Measurements from ENCODE around the gene MACROD2.

Gene MACROD2

DNA sequence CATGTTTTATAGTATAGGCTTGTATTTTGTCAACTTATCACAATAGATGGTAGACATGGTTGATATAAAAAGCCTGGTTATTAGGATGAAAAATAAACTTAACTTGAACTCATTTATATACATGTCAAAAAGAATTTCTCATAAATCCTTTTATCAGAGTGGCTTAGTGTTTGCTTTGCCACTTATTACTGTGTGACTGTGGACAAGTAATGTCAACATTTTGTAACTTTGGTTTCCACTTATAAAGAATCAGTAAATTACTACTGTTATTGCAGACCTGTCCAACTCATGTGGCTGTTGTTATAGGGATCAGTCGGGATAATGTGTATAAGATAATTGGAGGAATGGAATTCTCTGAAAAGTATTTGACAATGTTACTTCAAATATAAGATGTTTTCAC lies 1236.9 kb downstream of the MACROD2 start:
- TF ChIP-seq, protein P1, sequence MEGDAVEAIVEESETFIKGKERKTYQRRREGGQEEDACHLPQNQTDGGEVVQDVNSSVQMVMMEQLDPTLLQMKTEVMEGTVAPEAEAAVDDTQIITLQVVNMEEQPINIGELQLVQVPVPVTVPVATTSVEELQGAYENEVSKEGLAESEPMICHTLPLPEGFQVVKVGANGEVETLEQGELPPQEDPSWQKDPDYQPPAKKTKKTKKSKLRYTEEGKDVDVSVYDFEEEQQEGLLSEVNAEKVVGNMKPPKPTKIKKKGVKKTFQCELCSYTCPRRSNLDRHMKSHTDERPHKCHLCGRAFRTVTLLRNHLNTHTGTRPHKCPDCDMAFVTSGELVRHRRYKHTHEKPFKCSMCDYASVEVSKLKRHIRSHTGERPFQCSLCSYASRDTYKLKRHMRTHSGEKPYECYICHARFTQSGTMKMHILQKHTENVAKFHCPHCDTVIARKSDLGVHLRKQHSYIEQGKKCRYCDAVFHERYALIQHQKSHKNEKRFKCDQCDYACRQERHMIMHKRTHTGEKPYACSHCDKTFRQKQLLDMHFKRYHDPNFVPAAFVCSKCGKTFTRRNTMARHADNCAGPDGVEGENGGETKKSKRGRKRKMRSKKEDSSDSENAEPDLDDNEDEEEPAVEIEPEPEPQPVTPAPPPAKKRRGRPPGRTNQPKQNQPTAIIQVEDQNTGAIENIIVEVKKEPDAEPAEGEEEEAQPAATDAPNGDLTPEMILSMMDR (IDR thresholded peaks at IDR 0.05) = no peak
- Histone ChIP-seq H3K9me3 (no peaks in the 10 kb centered on the region), H3K36me3 (no peaks in the 10 kb centered on the region), H3K4me3 (ENCODE audit: low read depth in 1 of 2, low read length in 1 of 2) (no peak overlapping the region), H3K27me3 (no peaks in the 10 kb centered on the region), H3K4me1 (ENCODE audit: control insufficient read depth in 1 of 2, insufficient read depth in 1 of 2, low read depth in 1 of 2, low read length in 1 of 2) (no peaks in the 10 kb centered on the region), H3K27ac (no peak overlapping the region)

DNA sequence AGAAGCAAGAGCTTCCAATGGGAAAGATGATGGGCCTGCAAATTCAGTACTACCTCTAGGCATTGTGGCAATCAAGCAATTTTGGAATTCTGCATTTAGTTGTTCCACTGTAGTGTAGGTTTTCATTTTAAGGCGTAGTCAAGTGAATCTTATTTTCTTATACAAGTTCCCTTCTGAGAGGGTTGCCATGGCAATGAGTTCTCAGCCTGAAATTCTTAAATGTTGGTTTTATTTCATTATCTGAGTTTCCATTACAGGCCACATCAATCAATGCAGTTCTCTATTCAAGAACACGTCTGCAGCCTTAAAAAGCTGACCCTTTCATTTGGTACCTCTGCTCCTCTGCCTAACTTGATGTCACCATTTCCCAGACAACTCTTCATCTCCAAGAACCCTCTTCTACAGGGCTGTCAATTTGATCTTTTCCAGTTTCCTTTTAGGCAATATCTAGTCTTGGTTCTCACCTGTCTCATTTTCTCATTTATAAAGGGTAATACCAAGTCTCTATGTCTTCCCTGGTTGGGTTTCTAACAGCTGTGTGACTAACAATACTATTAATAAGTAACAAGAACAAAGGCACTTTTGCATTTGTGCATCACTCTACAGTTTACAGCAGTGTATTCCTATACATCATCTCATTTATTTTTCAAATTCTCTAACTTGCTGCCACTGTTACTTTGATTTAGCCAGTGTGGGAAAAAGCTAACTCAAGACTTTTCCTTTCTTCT lies 1240.3 kb downstream of the MACROD2 start:
- no peaks in the 10 kb centered on the region for H3K36me3 ChIP-seq
- no peaks in the 10 kb centered on the region for H3K27me3 ChIP-seq
- TF ChIP-seq, protein P1 (IDR thresholded peaks at IDR 0.05) = no peak
- H3K4me1 ChIP-seq (ENCODE audit: control insufficient read depth in 1 of 2, insufficient read depth in 1 of 2, low read depth in 1 of 2, low read length in 1 of 2) = no peaks in the 10 kb centered on the region
- no peak overlapping the region for H3K27ac ChIP-seq
- H3K9me3 ChIP-seq = no peaks in the 10 kb centered on the region
- H3K4me3 ChIP-seq (ENCODE audit: low read depth in 1 of 2, low read length in 1 of 2) = no peak overlapping the region

DNA sequence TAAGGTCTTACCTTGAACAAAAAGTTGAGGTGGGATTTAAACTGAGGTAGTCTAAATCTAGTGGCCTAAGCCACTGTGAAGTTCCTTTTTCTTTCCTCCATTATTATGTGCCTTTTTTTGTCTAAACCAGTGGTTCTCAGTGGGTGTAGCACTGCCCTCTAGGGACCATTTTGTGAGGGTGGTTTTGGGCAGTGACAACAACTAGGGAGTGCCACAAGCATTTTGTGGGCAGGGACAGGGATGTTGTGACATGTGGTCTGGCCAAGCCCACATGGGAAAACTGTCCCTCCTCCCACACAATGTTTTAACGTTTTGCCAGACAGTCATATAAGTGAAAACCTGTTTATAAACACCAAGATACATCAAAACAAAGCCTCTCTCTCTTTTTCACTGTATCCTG lies 1241.5 kb downstream of the MACROD2 start:
- Histone ChIP-seq H3K9me3 (no peaks in the 10 kb centered on the region), H3K36me3 (no peaks in the 10 kb centered on the region), H3K4me3 (ENCODE audit: low read depth in 1 of 2, low read length in 1 of 2) (no peak overlapping the region), H3K27me3 (no peaks in the 10 kb centered on the region), H3K27ac (no peak overlapping the region), H3K4me1 (ENCODE audit: control insufficient read depth in 1 of 2, insufficient read depth in 1 of 2, low read depth in 1 of 2, low read length in 1 of 2) (no peaks in the 10 kb centered on the region)
- TF ChIP-seq, protein P1 (IDR thresholded peaks at IDR 0.05) = no peak

DNA sequence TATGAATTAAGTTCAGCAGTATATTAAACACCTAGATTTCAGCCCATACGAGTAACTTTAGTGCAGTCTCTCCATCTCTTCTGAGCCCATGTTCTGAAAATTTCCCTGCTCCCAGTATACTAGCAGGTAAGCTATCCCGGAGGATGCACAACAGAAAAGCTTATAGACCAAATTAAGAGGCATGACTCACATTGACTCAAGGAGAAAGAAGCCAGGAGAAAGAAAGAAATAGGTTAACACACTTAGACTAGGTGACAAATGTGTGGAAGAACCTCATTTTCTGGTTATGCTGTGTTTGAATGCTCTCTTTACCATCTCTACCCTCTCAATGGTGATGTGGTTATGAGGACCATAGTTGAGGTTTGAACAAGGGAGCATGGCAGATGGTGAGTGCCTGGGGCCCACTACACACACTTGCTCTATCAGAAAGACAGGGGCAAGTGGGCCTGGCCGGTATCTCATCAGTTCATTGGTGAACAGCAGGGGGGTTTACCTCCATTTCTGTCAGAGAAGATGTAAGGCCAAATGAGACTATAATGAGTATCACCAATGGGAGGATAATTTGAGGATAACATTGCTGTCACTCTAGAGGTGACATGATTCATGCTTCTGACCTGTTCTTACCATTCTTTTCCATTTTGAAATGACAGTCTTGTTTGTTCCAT lies 1244.4 kb downstream of the MACROD2 start:
- TF ChIP-seq, protein P1 (IDR thresholded peaks at IDR 0.05) = no peak
- Histone ChIP-seq H3K36me3 (no peaks in the 10 kb centered on the region), H3K4me1 (ENCODE audit: control insufficient read depth in 1 of 2, insufficient read depth in 1 of 2, low read depth in 1 of 2, low read length in 1 of 2) (no peaks in the 10 kb centered on the region), H3K27ac (no peak overlapping the region), H3K9me3 (no peaks in the 10 kb centered on the region), H3K27me3 (no peaks in the 10 kb centered on the region), H3K4me3 (ENCODE audit: low read depth in 1 of 2, low read length in 1 of 2) (no peak overlapping the region)

DNA sequence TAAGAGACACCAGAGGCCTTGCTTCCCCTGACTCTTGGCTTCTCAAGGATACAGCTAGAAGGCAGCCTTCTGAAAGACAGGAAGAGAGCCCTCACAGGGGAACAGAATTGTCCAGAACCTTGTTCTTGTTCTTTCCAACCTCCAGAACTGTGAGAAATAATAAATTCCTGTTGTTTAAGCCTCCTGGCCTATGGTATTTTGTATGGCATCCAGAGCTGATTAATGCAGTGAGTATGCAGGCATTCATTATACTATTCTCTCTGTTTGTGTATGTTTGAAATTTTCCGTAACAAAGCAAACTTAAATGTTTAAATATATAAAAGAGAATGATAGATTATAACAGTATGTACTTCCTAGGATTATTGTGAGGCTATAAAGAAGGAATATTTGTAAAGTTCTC lies 1245.5 kb downstream of the MACROD2 start:
- H3K36me3 ChIP-seq = no peaks in the 10 kb centered on the region
- H3K27ac ChIP-seq = no peak overlapping the region
- no peaks in the 10 kb centered on the region for H3K4me1 ChIP-seq (ENCODE audit: control insufficient read depth in 1 of 2, insufficient read depth in 1 of 2, low read depth in 1 of 2, low read length in 1 of 2)
- no peak overlapping the region for H3K4me3 ChIP-seq (ENCODE audit: low read depth in 1 of 2, low read length in 1 of 2)
- H3K27me3 ChIP-seq = no peaks in the 10 kb centered on the region
- TF ChIP-seq, protein P1 (IDR thresholded peaks at IDR 0.05) = no peak
- no peaks in the 10 kb centered on the region for H3K9me3 ChIP-seq
